ENCODE data around the gene STK10. TPM values are rescaled to one million over a fixed set of nuclear protein-coding genes. Genes with fewer than 3 reads are reported as not detected.
A peak's percentile ranks its signal among the peaks of the same experiment; 100 is the strongest.

Gene STK10
- total and polyA plus RNA-seq, 2 experiments from 2014 or later = 7.5 to 17.8 TPM

- TF ChIP-seq ZNF462 (CRISPR knock-in tag; IDR thresholded peaks at IDR 0.05) = no peak
- no peak for TF ChIP-seq CTCF (conservative IDR thresholded peaks at IDR 0.05; ENCODE audit: low read depth in 2 of 2)
These were observed 91.7 kb downstream of the STK10 start (continued) for GRCh38 chr5:172096207-172096940.

- Histone ChIP-seq H3K4me2 (no peak overlapping the region), H3K79me2 (replicated peaks; ENCODE audit: insufficient read depth) (no peaks in the 10 kb centered on the region), H3K27me3 (ENCODE audit: insufficient read depth) (no peaks in the 10 kb centered on the region), H4K20me1 (replicated peaks; ENCODE audit: insufficient read depth) (no peaks in the 10 kb centered on the region; the same call in 1 of the 2 replicates), H3K36me3 (ENCODE audit: insufficient read depth) (no peaks in the 10 kb centered on the region), H3K9me2 (ENCODE audit: insufficient read depth) (peaks cover 3% of the 10 kb centered on the region; the same call in 1 of the 2 replicates), H2AFZ (no peak overlapping the region), H3K4me1 (ENCODE audit: insufficient read depth) (peaks cover 6% of the 10 kb centered on the region; the same call in 1 of the 2 replicates), H3K27ac (ENCODE audit: low read depth) (peak overlapping the region; percentile 50; the same call in 1 of the 2 replicates), H3K4me3 (no peak overlapping the region), H3F3A (replicated peaks; ENCODE audit: low read depth) (0 out of 2 replicates have a peak, but pooled peaks cover 3% of the 10 kb centered on the region)
- Mint-ChIP-seq H3K27me3 (ENCODE audit: insufficient read depth, low read depth, poor library complexity) (peaks cover 1% of the 10 kb centered on the region), H3K4me3 (no peak overlapping the region), H3K9me3 (no peaks in the 10 kb centered on the region), H3K4me1 (peaks cover 13% of the 10 kb centered on the region; the same call in 2 of the 3 replicates), H3K27ac (no peak overlapping the region), H3K36me3 (ENCODE audit: low read depth) (no peaks in the 10 kb centered on the region; the same call in 1 of the 3 replicates)
- peak; percentile 58 for DNase-seq (ENCODE audit: low spot score)
- peak; percentile 81 for ATAC-seq
- peak; percentile 37 to 47 for TF ChIP-seq CTCF (conservative IDR thresholded peaks at IDR 0.05; ENCODE audit: low read depth in 2 of 2)
- no peak for TF ChIP-seq JUNB (IDR thresholded peaks at IDR 0.05; ENCODE audit: unreplicated experiment)
These were observed 92.4 kb downstream of the STK10 start for GRCh38 chr5:172095368-172096206.
